Panc1 (cell line): ENCODE measurements around the gene HEATR3. TPM values are rescaled to one million over a fixed set of nuclear protein-coding genes. Genes with fewer than 3 reads are reported as not detected.
A peak's percentile ranks its signal among the peaks of the same experiment; 100 is the strongest.

ENCODE experiments used
- ATAC-seq: fragments of 200-7000 bp; cut with Tn5 transposase; 2 replicates; pipeline ENCODE4 v1.9.1; 2020; ENCODE audit warnings: mild to moderate bottlenecking, moderate library complexity
- BruUV-seq: library from RNA; stranded (reverse); fragments of 400-500 nt; replicated peaks from 2 replicates; lab custom pipeline; 2021; lab: Mats Ljungman, UMichigan
- CTCF ChIA-PET: fragments of 300-600 bp; sonication (Branson Sonifier 250); formaldehyde crosslinking; loops from one replicate; lab custom pipeline; 2022; ENCODE audit warnings: antibody characterized with exemption; lab: Charles Lee
- POLR2A ChIA-PET: fragments of 300-600 bp; sonication (Branson Sonifier 250); formaldehyde crosslinking; loops from one replicate; lab custom pipeline; 2022; ENCODE audit warnings: antibody characterized with exemption; lab: Charles Lee
- DNase-seq: peaks from one replicate; pipeline ENCODE4 v3.0.0-alpha.2; 2010; ENCODE audit warnings: low read depth, low spot score
- H3K27ac ChIP-seq: 2 replicates; pipeline ENCODE4 v1.5.1; 2011; ENCODE audit warnings: mild to moderate bottlenecking, low read length, inconsistent platforms
- H3K27me3 ChIP-seq: fragments of 200-500 bp; sonication (Bioruptor generic); 2 replicates; pipeline ENCODE4 v1.6.0; 2014; ENCODE audit warnings: low read length, inconsistent platforms; ENCODE audit not compliant: control insufficient read depth, insufficient read depth
- H3K36me3 ChIP-seq: fragments of 200-500 bp; sonication (Bioruptor generic); 2 replicates; pipeline ENCODE4 v1.5.1; 2014; ENCODE audit warnings: inconsistent platforms, mild to moderate bottlenecking, low read length, moderate library complexity; ENCODE audit not compliant: control insufficient read depth, insufficient read depth
- H3K4me1 ChIP-seq: 2 replicates; pipeline ENCODE4 v1.5.1; 2011; ENCODE audit warnings: inconsistent platforms, mild to moderate bottlenecking, low read length, moderate library complexity; ENCODE audit not compliant: control insufficient read depth, insufficient read depth
- H3K4me3 ChIP-seq, 2 experiments: 2 replicates each; pipeline ENCODE4 v1.5.1; 2011 to 2012; ENCODE audit warnings: low read depth in 2 of 2, low read length in 2 of 2, mild to moderate bottlenecking in 2 of 2, inconsistent platforms in 1 of 2, moderate library complexity in 1 of 2
- H3K9me3 ChIP-seq: fragments of 200-500 bp; sonication (Bioruptor generic); 2 replicates; pipeline ENCODE4 v1.5.1; 2014; ENCODE audit warnings: low read depth, mild to moderate bottlenecking, inconsistent platforms, low read length, moderate library complexity; ENCODE audit not compliant: control insufficient read depth, insufficient read depth
- POLR2AphosphoS5 ChIP-seq: IDR thresholded peaks from 2 replicates; pipeline ENCODE4 v1.6.1; 2012; ENCODE audit warnings: mild to moderate bottlenecking, low read depth, low read length, moderate library complexity
- SIN3A ChIP-seq: IDR thresholded peaks from 2 replicates; pipeline ENCODE4 v1.6.1; 2012; ENCODE audit warnings: low read depth, mild to moderate bottlenecking, low read length, moderate library complexity, borderline replicate concordance; ENCODE audit not compliant: insufficient read depth
- TCF7L2 ChIP-seq: IDR thresholded peaks from 2 replicates; pipeline ENCODE4 v1.6.1; 2011; ENCODE audit warnings: mild to moderate bottlenecking, low read depth, low read length, inconsistent platforms
- in situ Hi-C: cut with HindIII; loops from 2 replicates; pipeline ENCODE4 v1.10.0; 2016; ENCODE audit warnings: low sequenced_read_pairs, low pct_unique_long_range_greater_than_20kb
- intact Hi-C: fragments of 100-400 bp; cut with micrococcal nuclease; formaldehyde crosslinking; loops from one replicate; pipeline ENCODE4 v1.10.0; 2022; ENCODE audit not compliant: unreplicated experiment
- total RNA-seq: library from RNA; stranded (reverse); gene quantifications from one replicate; pipeline ENCODE4 v1.2.1, GENCODE V29; 2021; ENCODE audit not compliant: unreplicated experiment
- TF ChIP-seq, protein P1 (sequence below): fragments of 450-650 bp; IDR thresholded peaks from 2 replicates; pipeline ENCODE4 v1.5.1; 2017; ENCODE audit warnings: mild to moderate bottlenecking
- TF ChIP-seq, protein P2 (sequence below), 2 experiments: IDR thresholded peaks; 2 replicates each; pipeline ENCODE4 v1.6.1; 2011 to 2012; ENCODE audit warnings: low read depth in 2 of 2, control low read depth in 1 of 2, low read length in 1 of 2, mild to moderate bottlenecking in 1 of 2, moderate library complexity in 1 of 2; ENCODE audit not compliant: insufficient read depth in 1 of 2

Gene HEATR3
- total RNA-seq, 1 experiment from 2014 or later, result 18.6 TPM

DNA sequence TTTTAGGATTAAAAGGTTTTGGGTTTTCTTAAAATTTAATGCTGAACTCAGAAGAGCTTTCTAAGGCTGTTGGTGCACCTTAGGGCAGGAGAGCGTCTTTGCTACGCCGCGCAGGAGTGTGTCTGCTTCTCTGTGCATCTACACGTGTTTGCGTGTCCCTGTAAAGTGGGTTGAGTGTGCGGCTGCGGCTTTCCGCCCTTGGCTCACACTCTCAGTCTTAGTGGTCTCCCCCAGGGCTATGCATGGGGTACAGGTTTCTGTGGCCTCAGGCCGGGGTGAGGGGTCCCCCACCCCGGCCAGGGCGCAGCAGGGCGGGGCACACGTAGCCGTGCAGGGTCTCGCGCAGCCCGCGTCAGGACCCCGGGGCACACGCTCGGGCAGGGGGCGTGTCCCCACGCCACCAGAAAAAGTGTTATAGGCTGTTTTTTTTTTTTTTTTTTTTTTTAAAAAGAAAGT, 86.6 kb downstream of the HEATR3 start:
- no peaks in the 10 kb centered on the region for H3K27me3 ChIP-seq
- BruUV-seq, result no TSS peak
- peak overlapping the region; percentile 69 to 83 for H3K4me3 ChIP-seq
- H3K27ac ChIP-seq, result peak overlapping the region; percentile 84
- ChIA-PET CTCF (no interaction called here), POLR2A (no interaction called here)
- H3K36me3 ChIP-seq, result no peaks in the 10 kb centered on the region
- in situ Hi-C loops, result no loop called here
- intact Hi-C loops, result no loop called here
- ATAC-seq (peak; percentile 57), DNase-seq (peak; percentile 8)
- H3K9me3 ChIP-seq, result no peaks in the 10 kb centered on the region
- TF ChIP-seq TCF7L2, result no peak
- no peak for TF ChIP-seq POLR2AphosphoS5
- TF ChIP-seq, protein P1, sequence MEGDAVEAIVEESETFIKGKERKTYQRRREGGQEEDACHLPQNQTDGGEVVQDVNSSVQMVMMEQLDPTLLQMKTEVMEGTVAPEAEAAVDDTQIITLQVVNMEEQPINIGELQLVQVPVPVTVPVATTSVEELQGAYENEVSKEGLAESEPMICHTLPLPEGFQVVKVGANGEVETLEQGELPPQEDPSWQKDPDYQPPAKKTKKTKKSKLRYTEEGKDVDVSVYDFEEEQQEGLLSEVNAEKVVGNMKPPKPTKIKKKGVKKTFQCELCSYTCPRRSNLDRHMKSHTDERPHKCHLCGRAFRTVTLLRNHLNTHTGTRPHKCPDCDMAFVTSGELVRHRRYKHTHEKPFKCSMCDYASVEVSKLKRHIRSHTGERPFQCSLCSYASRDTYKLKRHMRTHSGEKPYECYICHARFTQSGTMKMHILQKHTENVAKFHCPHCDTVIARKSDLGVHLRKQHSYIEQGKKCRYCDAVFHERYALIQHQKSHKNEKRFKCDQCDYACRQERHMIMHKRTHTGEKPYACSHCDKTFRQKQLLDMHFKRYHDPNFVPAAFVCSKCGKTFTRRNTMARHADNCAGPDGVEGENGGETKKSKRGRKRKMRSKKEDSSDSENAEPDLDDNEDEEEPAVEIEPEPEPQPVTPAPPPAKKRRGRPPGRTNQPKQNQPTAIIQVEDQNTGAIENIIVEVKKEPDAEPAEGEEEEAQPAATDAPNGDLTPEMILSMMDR, result no peak
- no peak for TF ChIP-seq SIN3A
- TF ChIP-seq, protein P2, sequence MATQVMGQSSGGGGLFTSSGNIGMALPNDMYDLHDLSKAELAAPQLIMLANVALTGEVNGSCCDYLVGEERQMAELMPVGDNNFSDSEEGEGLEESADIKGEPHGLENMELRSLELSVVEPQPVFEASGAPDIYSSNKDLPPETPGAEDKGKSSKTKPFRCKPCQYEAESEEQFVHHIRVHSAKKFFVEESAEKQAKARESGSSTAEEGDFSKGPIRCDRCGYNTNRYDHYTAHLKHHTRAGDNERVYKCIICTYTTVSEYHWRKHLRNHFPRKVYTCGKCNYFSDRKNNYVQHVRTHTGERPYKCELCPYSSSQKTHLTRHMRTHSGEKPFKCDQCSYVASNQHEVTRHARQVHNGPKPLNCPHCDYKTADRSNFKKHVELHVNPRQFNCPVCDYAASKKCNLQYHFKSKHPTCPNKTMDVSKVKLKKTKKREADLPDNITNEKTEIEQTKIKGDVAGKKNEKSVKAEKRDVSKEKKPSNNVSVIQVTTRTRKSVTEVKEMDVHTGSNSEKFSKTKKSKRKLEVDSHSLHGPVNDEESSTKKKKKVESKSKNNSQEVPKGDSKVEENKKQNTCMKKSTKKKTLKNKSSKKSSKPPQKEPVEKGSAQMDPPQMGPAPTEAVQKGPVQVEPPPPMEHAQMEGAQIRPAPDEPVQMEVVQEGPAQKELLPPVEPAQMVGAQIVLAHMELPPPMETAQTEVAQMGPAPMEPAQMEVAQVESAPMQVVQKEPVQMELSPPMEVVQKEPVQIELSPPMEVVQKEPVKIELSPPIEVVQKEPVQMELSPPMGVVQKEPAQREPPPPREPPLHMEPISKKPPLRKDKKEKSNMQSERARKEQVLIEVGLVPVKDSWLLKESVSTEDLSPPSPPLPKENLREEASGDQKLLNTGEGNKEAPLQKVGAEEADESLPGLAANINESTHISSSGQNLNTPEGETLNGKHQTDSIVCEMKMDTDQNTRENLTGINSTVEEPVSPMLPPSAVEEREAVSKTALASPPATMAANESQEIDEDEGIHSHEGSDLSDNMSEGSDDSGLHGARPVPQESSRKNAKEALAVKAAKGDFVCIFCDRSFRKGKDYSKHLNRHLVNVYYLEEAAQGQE (IDR thresholded peaks at IDR 0.05; ENCODE audit: insufficient read depth in 1 of 2, low read depth in 2 of 2, low read length in 1 of 2), result no peak
- H3K4me1 ChIP-seq, result peaks cover 6% of the 10 kb centered on the region

DNA sequence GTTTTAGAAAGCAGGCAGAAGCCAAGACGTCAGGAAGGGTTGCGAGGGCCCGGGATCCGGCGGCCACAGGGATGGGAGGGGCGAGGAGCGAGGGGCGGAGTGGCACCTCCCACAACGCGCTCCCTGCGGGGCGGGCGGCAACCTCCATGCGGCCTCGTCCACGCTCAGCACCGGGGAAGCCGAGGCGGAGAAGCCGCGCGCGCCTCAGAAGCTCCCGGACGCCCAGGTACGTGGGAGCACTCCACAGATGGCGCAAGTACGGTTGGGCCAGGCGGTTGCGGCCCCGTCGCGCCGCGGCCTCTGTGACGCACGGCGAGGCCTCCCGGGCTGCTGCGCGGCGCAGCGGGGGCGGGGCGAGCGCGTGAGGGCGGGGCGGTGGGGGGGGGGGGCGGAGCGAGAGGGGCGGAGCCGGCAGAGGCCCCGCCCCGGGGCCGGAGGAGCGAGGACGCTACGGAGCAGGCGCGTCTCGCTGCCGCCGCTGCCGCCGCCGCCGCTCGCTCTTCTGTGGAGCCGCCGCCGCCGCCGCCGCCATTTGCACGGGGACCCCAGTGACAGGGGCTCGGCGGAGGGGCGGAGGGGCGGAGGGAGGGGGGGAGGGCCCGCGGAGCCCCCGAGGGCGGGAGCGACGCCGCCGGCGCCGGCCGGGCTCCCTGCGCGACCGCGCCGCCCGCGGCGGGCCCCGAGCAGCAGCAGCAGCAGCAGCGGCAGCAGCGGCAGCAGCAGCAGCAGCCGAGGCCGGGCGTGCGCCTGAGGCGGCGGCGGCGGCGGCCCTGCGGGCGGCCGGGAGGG, 87.2 kb downstream of the HEATR3 start, which contains the start of gene TENT4B:
TSS of gene TENT4B (plus strand) at position 500 of the 789 bp plus-strand sequence. CDS start 316 bp downstream, outside the sequence.
- peaks cover 6% of the 10 kb centered on the region for H3K4me1 ChIP-seq
- in situ Hi-C loops (no loop called here), intact Hi-C loops (no loop called here)
- CTCF ChIA-PET, result no interaction called here
- BruUV-seq, result no TSS peak
- H3K27me3 ChIP-seq, result no peaks in the 10 kb centered on the region
- no peaks in the 10 kb centered on the region for H3K36me3 ChIP-seq
- peak within 1 kb of the TSS; percentile 69 to 83 for H3K4me3 ChIP-seq
- peak within 1 kb of the TSS; percentile 84 for H3K27ac ChIP-seq
- POLR2A ChIA-PET, result no interaction called here
- TF ChIP-seq POLR2AphosphoS5 (peak; percentile 72), SIN3A (peak; percentile 43; the same call in 1 of the 2 replicates), TCF7L2 (no peak)
- TF ChIP-seq, protein P2 (IDR thresholded peaks at IDR 0.05; ENCODE audit: insufficient read depth in 1 of 2, low read depth in 2 of 2, low read length in 1 of 2), result 0 out of 4 replicates have a peak, but pooled peaks of 1 of the 2 experiments have one; percentile 21
- TF ChIP-seq, protein P1, result no peak
- no peaks in the 10 kb centered on the region for H3K9me3 ChIP-seq
- no peak for DNase-seq
- ATAC-seq, result peak; percentile 91
